ENCODE results near the gene CFAP100.

CFAP100 gene

DNA sequence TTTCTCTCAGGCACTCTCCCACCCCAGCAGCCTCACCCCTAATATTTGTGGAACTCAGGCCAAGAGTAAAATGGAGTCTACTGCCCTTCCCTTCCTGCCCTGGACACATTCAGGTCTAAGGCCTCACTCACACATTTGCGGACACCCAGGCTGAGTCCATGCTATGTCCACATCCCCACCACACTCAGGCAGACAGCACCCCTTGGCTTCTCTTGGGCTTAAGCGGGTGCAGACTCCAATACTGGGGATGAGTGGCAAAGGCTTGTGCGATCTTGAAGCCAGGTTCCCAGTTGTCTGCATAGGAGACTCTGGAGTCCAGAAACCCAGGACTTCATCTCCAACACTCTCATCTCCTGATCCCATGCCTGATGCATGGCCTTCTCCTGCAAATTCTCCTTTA is 17.5 kb upstream of the CFAP100 start:
- no peak for DNase-seq

DNA sequence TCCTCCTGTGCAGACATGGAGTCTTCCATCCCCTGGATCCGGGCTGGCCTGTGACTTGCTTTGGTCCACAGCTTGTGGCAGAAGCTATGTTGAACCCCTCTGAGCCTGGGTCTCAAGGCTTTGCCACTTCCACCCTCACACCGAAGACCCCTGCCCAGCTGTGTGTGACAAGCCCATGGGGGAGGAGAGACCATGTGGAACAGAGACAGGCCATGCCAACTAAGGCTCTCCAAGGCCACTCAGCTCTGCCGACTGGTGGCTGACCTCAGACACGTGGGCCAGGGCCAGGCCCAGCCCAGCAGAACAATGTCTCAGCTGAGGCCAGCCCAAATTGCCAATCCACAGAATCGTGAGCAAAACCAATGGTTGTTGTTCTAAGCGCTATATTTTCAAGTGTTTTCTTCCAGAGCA is 16.4 kb upstream of the CFAP100 start:
- DNase-seq, result no peak

DNA sequence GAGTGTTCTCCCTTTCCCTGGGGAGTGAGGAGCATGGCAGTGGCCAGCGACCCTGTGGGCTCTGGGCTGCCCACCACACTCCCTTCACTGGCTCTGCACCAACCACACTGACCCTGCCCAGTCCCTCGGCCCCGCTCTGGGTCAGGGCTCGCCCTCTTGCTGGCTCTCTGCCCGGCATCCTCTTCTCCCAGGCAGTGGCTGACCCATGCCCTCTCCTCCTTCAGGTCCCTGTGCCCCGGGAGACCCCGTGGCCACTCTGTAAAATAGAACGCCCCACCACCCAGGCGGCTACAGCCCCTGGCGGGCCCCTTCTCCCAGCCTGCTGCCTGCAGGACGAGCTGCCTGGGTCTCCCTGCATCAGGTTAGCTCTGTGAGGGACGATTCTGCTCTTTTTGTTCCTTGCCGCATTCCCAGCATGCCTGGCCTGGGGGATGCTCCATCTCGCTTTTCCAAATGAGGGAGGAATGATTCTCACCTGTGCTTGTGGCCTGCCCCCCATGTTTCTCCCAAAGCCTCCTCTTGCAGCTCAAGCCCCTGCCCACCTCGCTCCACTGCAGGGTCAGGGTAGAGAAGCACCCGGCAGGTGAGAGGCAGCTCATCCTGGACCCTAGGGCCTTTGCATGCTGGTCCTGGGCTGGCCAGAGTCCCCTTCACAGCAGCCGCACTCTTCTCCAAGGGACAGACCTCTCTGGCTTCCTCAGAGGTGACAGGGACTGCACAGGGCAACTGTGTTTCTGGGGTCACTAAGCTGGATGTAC is 14.5 kb upstream of the CFAP100 start:
- no peak for DNase-seq

DNA sequence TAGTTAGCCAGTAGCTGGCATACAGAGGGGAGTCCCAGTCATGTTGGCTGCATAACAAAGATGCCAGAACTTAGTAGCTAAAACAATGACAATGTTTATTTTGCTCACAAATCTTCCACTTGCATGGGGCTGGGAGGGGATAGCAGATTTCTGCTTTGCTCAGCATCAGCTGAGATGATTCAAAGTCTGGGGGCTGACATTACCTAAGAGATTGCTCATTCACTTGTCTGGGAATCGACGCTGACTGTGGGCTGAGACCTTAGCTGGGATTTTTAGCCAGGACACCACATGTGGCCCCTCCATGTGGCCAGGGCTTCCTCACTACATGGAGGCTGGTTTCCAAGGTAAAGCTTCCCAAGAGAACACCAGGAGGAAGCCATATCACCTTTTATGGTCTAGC is 12.7 kb upstream of the CFAP100 start:
- DNase-seq, result no peak

DNA sequence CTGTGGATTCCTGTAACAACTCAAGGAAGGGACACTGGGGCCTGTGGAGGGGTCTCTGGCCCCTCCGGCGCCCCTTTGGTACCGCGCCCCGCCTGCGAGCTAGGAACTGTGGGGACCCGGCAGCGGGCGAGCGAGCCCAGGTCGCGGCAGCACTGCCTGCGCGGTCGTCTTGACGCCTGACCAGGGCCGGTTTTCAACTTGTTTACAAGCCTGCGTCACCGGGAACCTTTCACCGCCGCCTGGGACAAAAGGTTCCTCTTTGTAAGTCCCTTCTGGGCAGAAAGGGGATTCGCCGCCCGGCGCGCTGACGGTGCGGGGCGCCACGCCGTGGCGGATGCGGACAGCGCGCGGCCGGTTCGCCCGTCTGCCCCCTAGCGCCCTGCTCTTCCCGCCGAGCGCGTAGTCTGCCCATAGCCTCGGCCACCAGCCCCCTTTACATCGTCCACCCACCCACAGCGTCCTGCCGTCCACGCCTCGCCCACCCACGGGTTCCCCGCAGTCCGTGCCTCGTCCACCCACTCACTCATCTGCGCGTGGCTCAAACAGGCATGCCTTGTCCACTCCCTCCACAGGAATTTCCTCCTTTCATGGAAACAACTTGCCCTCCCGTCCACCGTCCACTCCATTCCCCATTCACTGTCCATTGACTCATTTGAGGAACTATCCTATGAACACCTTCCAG is 5.5 kb upstream of the CFAP100 start:
- DNase-seq, result peak; percentile 72

DNA sequence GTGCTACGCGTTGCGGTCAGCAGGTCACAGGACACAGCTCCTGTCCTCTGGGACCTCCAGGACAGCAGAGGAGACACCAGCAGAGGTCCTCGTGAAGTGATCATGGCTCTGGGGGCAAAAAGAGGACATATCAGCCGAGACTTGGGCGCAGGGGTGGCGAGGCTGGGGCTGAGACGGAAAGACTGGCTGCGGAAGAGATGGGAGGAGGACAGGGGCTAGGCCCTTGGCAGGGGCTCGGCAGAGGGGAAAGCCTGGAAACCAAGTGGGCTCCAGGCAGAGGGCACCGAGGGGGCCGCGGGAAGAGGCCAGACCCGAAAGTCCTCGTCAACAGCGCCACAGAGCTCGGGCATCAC is 4.9 kb upstream of the CFAP100 start:
- no peak for DNase-seq

DNA sequence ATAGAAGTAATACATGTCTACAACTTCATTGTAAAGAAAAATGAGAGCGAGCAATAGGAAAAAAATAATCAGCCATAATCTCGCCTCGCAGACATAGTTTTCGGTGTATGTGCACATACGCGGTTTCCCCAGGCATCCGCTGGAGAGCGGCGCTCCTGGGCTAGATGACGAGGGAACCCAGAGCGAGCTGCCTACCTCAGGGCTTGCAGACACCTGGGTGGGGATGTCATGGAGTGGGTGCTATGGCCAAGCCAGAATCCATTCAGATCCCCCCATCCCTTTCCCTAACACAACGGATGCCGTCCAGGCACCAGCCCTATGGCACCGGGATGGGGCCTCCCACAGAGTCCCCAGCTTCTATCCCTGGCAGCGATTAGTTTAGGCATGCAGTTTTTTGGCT is 4.5 kb upstream of the CFAP100 start:
- no peak for DNase-seq

DNA sequence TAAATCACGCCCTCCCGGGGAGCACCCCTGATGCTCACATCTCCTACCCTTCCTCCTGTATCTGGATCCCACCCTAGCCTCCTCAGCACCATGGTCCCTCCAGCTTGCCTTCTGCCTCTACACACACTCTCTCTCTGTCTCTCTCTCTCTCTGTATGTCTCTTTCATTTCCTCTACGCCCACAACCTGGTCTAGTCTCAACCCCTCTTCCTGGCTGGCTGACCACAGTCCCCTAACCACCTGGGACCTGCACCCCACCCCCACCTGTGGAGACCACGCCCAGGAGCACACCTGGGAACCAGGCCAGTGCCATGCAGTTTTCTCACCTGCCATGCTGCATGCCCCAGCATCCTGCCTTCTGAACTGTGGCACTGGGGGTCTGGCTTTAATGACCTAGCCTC is 4.0 kb upstream of the CFAP100 start:
- DNase-seq, result no peak

DNA sequence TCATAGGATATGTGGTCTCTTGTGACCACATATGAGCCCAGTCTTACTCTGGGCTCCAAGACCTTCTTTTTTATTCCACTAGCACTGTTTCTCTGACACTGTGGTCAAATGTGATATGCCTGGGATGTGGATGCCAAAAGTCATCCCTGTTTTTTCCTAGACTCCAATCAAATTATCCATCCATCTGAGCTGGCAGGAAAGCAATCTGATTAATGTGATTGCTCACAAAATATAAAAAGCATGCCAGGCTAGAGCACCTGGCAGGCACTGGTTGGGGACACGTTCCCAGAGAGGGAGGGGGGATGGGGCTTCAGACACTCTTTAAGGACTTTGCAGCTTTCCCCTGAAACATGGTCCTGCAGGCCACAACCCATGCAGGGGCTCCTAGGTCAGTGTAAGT is 3.1 kb upstream of the CFAP100 start:
- DNase-seq, result no peak

DNA sequence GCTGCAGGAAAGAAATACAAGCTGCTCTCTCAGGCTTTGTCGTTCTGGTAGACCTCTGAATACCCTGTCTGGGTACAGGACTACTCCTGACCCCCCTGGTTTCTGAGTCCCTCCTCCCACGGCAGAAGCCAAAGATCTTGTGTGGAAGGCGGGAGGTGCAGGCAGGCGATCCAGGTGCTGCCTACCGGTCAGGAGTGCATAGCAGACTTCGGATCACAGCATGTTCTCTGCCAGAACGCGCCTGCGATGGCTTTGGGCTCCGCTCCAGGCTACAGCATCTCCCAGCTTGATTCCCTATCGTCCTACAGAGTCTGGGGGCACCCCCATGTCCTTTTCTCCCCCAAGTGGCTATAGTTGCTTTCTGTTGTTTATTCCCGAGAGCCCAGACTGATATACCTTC is 2.5 kb upstream of the CFAP100 start:
- DNase-seq, result no peak

DNA sequence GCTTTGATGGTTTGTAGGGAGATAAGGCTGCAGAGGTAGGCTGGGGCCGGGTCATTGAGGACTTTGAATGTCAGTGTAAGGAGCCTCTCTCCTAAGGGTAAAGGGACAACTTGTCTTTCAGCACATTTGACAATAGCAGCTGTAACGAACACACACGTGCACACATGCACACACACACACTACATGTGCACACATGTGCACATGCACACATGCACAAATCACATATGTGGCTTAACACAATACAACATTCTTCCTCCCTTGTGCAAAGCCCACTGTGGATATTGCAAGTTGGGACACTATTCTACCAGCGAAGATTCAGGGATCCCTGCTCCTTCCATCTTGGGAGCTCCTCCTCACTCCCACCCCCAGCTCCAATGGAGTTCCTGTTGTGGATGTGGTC is 1.1 kb upstream of the CFAP100 start:
- no peak for DNase-seq

DNA sequence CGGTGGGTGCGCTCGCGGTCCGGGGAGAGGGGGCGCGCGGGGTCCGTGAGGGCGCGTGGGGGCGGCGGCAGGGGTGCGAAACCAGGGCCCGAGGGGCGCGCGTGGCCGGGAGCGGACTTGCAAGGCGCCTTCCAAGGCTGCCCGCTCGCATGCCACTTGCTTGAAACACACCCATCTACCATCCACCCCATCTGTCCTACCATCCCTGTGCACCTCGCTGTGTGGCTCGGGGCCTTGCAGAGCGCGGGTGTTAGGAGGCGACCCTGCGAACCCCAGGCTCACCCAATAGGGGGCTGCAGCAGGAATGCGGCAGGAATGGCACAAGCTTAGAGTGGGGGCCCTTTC is 240 bp downstream of the CFAP100 start:
- no peak for DNase-seq

DNA sequence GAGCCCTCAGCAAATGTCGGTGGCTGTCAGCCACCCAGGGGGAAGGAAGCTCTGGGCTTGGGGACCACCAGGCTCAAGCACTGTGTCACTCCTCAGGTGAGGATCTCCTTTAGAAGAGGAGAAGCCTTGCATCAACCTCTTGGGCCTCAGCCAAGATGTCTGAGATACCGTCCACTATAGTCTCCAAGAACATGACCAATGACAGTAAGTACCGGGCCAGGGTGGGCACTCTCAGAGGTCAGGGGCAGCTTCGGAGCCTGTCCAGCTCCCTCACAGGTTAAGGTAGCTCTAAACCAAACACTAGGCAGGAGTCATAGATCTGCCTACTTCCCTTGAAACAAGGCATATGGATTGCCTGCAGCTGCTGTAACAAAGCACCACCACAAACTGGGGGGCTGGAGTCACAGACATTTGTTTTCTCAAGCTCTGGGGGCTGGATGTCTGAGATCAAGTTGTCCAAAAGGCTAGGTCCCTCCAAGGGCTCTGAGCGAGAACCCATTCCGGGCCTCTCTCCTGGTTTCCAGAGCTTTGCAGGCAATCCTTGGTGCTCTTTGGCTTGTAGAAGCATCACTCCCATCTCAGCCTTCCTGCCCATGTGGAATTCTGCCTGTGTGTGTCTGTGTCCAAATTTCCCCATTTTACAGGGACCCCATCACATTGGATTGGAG is 1.3 kb downstream of the CFAP100 start:
- DNase-seq, result no peak

DNA sequence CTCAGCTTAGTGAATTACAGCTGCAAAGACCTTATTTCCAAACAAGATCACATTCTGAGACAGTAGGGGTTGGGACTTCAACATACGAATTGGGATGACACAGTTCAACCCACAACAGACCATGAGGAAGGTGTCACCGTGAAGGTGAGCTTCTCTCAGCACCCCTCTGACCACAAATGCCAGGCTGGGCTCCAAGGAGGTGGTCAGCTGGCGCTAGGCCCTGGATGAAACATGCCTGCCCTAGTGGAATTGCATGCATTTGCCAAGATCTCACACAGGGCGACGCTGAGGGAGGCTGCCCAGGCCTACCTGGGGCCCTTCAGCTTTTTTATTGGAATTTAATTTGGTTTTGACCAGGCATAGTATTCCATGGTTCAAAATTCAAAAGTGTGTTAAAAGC is 1.8 kb downstream of the CFAP100 start:
- DNase-seq, result no peak

DNA sequence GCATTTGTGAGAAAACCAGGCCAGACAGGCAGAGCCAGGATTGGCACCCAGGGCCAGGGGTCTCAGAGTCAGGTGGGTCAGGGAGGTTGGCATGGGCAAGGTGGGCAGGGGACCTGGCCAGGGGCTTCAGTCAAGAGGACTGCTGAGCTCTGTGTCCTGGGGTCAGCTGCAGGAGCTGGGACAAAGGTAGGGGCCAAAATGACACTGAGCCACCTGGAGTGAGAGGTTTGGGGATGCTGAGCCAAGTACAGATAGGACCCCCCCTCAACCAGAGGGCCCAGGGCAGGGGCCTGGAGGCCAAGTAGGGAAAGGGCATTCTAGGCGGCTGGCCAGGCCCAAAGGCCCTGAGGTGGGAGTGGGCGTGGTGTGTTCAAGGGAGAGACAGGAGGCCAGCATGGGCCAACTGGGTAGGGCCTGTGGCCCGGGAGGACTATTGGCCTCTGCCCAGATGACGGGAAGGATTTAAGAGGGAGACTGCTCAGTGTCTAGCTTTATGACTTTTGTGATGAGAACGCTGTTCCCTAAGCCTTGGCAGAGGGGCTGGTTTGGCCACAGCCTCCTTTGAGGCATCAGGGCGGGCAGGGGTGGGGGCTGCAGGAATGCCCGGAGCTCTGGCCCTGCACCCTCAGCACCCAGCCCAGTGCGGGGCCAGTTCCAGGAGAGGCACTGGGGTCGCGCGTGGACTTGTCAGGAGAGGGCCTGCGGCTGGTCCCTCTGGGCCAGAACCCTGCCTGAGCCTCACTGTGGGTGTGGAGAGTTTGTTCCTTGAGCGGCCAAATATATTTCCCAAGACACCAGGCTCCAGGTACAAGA is 3.1 kb downstream of the CFAP100 start:
- DNase-seq, result no peak

DNA sequence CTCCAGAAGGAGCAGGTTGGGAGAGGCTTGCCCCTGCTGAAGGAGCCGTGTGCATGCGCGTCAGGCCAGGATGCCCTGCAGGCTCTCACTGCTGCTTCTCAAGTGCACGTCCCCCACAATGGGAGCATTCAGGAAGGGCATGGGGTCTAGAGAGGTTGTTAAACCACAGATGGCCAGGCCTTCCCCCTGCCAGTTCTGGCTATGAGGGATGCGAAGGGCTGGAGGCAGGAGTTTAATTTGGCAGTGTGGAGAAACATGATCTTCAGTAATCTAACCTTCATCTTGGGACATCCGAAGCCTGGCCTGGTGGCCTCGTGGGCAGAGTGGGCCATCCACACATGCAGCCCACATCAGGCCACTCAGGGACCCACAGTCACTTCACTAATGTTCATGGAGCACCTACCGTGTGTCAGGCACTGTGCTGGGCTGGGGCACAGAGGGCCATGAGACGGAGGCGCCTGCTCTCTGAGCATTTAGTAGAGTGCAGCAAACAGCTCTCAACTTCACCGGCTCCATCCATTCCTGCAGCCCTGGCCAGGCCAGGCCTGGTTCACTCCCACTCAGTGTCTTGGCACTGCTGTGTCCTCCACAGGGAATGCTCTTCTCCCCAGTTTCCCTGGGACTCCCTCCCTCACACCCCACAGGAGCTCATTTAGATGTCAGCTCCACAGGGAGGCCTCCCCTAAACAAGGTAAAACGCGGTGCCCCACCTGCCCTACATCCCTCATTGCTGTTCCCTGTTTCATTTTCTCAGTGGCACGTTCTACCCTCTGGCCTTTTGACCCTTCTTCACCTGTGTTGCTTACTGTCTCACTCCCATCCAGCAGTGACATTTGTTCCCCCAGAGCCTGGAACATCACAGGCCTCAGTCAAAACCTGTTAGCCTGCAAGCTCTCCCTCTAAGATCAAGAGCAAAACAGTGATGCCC is 4.0 kb downstream of the CFAP100 start:
- DNase-seq, result no peak

DNA sequence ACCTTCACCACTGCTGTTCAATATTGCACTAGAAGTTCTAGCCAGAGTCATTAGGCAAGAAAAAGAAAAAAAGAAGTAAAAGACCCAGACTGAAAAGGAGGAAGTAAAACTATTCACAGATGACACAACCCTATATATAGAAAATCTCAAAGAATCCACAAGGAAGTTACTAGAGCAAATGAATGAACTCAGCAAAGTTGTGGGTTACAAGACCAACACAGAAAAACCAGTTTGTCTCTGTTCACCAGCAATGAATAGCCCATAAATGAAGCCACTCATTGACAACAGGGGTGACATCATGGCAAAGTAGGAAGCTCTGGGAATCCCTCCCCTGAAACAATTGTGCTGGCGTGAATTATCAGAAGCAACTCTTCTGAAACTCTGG is 4.6 kb downstream of the CFAP100 start:
- no peak for DNase-seq

DNA sequence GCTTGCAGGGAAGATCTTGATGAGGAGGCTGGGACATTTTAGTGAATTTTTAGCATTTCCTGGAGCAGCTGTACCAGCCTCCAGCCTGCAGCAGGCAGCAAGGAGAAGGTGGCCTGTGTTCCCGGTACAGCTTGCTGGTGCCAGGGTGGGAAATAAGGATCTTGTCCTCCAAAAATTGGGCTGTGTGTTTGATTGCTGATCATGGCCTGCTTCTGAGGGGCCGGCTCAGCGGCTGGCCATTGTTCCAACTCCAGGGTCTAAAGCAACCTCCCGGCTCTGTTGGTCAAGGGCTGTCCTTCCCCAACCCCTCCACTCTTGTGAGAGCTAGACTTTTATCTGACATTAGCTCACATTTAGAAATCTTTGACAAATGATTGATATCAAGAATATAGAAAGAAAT is 5.0 kb downstream of the CFAP100 start:
- no peak for DNase-seq

DNA sequence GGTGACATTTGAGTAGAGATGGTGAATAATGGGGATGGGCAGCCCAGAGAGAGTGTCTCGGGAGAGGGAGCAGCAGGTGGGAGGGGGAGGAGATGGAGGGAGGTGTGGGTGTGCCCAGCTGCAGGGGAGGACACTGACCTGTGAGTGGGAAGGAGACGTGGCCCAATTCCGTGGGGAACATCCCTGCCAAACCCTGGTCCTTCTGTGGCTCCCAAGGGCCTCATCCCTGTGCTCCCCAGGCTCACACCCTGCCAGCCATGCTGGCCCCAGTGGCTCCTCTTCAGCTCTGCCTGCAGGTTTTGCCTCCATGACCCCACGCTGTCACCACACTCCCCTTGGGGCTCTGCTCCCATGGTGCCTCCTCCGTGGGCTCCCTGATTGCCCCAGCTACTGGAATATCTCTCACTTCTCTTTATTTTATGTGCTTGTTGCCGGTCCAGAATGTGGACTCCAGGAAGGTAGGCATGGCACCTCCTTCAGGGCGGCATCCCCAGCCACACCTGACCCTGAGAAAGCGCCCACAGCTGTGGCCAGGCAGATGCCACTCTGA is 7.0 kb downstream of the CFAP100 start:
- DNase-seq, result no peak

DNA sequence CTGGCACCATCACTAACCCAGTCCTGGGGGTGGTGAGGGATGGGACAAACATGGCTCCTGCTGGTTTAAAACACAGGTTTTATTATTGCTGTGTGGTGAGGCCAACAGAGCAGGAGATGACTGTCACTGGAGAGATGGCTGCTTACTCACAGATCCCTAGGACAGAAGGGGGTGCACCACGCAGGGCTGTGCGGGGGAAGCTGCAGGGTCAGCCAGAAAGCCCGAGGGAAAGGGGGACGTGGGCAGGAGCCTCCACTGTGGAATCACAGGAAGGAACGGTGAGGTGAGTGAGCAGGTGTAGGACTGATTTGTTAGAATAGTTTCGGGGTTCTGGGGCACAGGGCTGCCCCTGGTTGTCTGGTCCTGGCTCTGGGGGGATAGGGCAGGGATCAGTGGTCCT is 7.5 kb downstream of the CFAP100 start:
- DNase-seq, result no peak

DNA sequence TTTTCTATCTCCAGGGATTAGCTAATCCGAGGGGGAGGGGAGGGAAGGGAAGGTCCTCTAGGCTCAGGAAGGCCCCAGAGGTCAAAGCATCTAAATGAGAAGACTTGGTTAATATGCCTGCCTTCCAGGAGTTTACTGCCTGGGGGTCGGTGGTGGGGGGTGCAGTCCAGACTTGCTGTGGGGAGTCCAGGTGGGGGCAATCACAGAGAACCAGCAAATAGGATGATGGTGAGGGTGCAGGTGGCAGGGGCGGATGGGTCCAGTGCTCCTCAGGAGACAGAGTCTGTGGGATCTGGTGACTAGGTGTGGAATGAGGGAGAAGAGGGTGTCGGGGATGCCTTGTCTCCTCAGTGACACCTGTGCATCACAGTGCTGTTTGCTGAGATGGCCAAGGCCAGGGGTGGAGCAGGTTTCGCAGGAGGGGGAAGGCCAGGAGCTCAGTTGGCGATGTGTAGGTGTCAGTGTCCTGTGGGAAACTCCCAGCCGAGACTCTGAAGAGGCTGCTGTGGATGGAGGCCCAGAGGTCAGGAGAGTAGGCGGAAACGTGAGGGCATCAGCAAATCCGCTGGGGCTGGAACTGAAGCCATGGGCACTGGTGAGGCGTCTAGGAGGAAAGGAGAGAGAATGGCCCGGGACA is 8.1 kb downstream of the CFAP100 start:
- no peak for DNase-seq
